ENCODE results near the gene PCSK6.
"Not testable (repeated sequence)": the region's sequence is repeated elsewhere in the genome, so short reads cannot be mapped to it uniquely, and the experiment has no call there.

The PCSK6 gene

DNA sequence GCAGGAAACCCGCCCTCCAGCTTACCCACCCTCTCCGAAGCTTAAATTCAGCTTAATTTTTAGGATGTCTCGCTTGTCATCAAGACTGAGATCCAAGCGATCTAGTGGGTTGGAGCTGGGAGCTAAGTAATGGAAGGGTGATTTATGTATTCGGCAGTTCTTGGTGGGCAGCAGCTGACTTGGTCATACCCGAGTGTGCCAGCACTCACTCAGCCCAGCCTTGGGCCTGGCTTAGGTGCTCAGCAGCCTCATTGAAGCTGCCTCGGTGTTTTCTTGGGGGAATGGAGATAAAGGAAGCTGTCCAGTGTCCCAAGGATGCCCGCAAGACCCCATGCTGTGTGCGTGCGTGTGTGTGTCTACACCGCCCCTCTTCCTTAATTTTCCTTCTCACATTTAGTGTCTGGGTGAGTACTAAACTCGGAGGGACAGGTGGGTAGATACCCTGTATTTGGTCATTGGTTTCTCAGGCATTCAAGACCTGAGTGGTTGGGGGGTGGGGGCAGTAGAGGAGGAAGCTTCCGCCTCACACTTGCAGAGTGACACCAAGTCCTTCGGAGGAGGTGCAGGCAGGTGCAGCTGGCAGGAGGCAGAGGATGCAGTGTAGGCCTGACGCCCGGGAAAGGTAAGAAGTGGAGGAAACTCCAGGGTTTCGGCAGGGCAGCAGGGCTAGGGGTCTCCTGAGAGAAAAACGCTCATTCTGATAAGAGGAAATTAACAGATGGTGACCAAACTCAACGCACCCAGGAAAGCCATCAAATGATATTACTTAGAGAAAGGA, 92.8 kb downstream of the PCSK6 start:
- DNase-seq, result no peak

- DNase-seq, result no peak
Measured at GRCh38 chr15:101394654-101395053, 94.9 kb downstream of the PCSK6 start.

- no peak for DNase-seq
Measured at GRCh38 chr15:101394056-101394630, 95.4 kb downstream of the PCSK6 start.

GRCh38 chr15:101393172-101393571, 96.3 kb downstream of the PCSK6 start:
- DNase-seq, result no peak

DNA sequence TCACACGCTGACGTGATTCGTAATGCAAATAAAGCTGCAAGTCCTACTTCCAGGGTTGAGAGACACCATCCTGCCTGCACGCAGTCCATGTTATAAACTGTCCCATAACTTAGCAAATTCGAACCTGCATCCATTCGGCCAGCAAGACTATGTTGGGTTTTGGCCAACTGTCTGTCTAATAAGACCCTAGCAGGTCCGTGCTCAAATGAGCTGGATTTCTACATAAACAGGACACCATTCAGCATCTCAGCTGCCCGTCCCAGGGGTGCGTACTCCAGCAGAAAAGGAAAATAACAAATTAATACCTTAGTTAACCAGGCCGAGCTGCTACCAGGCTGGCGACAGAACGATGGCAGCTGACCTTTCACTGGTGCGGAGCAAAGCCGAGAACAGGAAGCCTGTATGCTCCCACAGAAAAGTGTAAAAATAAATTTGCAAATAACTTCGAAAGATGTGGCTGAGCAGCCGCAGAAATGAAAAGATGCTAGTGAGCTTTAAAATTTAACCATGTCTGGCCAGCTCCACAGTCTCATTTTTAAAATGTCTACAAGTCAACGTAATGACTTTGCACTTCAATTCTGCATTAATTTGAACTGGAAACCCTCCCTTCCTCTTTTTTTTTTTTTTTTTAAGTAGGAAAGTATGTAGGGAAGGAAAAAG, 97.4 kb downstream of the PCSK6 start:
- no peak for DNase-seq

DNA sequence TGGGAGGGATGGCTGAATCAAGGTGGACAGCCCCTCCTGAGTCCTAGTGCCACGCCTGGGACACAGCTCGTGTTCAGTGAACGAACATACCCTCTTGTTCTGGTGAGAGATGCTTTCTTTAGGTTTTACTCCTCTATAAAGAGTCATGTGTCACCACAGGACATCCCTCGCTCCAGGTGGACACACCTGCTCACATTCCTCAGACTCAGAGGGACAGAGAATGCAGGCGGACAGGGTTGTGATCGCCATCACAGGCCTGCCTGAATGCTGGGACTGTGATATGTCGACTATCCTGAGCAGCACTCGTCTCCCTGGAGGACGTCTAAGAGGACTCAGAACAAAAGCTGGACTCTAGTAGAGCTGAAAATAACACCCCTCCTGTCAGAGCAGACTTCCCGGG, 98.1 kb downstream of the PCSK6 start:
- DNase-seq, result no peak

DNA sequence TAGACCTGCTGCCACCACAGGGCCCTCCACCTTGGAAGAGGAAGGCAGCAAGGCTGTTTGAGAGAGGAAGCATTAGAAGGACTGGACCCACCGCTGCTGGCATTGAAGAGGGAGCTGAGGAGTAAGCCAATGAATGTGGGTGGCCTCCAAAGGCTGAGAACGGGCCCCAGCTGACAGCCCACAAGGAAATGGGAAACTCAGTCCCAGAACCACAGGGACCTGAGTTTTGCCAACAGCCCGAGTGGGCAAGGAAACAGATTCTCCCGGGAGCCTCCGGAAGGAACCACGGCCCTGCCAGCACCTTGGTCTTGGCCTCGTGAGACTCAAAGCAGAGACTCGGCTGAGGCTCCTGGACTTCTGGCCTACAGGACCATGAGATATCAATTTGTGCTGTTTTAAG, 99.0 kb downstream of the PCSK6 start:
- no peak for DNase-seq

GRCh38 chr15:101390060-101390459, 99.4 kb downstream of the PCSK6 start:
- no peak for DNase-seq

DNA sequence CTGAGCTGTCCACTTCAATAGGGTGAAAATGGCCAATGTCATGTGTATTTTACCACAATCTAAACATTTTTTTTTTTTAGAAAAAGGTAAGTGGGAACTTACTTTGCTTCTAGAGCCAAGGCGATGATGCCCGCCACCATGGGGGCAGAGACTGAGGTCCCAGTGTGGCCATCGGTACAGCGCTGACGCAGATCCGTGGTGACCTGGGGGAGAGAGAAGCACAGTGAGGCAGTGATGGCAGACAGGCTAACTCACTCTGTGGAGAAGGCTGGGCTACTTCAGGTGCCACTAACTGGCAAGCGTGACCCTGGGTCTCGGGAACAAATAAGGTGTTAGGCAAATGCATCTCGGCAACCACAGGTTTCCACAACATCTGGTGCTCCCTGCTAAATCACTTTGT, 100.1 kb downstream of the PCSK6 start:
- no peak for DNase-seq

DNA sequence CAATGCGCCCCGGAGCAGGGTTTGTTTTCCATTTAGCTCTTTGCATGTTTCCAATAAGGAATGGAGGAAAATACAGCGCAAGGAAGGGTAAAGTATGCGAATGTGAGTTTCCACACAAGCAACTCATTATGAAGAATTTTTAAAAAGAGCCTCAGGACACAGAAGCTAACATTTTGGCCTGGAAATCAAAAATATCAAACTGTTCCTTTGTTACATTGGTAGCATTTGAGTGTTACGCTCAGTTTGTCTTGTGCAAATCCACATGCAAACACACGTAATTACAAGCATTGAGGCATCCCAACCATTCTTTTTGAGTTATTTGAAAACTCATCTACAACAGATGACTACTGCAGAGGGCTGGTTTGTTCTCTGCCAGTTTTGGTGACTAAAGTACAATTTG, 101.5 kb downstream of the PCSK6 start:
- DNase-seq, result no peak

GRCh38 chr15:101387574-101387973, 101.9 kb downstream of the PCSK6 start:
- DNase-seq, result no peak

GRCh38 chr15:101386967-101387366, 102.5 kb downstream of the PCSK6 start:
- no peak for DNase-seq

GRCh38 chr15:101386006-101386405, 103.5 kb downstream of the PCSK6 start:
- DNase-seq, result no peak

GRCh38 chr15:101384276-101384675, 105.2 kb downstream of the PCSK6 start:
- DNase-seq, result no peak

- no peak for DNase-seq
Measured at GRCh38 chr15:101382544-101382943, 107.0 kb downstream of the PCSK6 start.

- DNase-seq, result no peak
Measured at GRCh38 chr15:101381671-101382212, 107.8 kb downstream of the PCSK6 start.

DNA sequence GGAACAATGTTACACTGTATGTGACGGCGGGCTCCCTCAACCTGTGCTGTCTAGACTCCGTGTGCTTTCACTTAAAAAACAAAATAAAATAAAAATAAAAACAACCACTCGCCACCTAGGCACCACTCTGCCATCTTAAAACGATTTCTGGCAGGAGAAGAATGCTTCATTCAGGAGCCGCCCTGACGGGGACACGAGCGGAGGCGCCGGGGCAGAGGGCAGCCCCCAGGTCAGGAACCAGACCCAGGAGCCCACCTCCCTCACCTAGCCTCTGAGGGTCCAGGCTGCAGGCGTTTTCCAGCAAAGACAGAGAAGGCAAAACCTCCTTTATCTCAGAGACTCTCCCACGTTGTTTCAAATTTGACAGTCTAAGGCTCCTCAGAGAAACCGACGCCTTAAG, 109.4 kb downstream of the PCSK6 start:
- DNase-seq, result no peak

GRCh38 chr15:101379647-101380046, 109.9 kb downstream of the PCSK6 start:
- DNase-seq, result no peak

- no peak for DNase-seq
Measured at GRCh38 chr15:101378879-101379278, 110.6 kb downstream of the PCSK6 start.

DNA sequence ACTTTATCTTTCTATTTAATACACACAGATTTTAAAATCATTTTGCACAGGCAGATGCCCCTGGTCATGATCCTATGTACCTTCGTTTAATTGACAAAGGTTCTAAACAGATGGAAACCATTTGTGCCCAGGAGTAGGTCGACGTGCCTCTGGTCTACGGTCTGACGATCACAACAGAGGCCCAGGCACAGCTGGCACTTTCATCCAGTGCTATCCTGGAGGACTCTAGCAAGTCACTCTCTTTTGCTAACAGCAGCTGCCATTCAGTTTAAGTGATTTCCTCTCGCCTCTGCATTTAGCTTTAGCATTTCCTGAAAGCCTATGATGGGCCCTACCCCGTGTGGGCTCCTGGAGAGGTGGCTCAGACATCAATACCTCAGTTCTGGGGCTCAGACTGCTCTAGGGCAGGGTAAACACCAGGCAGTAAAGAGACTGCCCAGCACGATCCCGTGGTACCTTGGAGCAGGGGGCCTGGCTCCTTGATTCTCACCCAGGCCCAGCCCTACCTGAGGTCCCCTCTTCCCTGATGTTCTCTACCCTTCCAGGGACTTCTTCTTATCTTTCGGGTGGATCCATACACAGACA, 111.2 kb downstream of the PCSK6 start:
- DNase-seq, result no peak

DNA sequence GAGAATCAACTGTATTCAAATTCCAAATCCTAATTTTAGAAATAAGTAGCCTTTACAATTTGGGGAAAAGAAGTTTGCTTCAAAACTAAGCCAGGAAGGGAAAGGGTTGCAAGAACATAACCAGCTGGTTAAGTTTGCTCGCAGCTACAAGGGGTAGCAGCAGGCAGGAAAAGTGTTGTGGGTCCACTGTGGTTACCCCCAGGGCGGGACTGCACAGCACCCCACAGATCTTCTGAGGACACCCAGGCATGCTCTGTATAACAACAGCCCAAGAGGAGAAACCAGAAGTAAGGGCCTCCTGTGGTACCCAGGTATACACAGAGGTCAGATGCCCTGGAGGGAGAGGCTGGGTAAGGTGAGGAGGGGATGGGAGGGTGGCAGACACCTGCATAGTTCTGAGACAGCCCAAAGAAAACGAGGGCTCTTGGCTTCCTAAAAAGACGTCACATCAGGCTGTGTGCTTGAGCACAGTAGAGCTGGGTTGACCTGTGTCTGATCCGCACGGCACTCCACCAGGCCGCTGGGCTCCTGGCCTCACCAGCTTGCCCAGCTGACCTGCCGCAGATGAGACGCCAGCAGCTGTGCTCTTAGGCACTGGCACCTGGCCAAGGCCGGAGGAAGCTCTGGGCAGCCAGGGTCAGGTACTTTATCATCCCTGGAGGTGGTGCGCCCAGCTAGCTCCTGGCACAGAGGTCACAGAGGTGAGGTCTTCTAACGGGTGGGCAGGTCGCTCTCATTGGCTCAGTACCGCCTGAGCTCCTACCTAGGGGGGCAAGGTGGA, 112.7 kb downstream of the PCSK6 start:
- DNase-seq, result no peak

- DNase-seq, result not testable (repeated sequence)
Measured at GRCh38 chr15:101375006-101375405, 114.5 kb downstream of the PCSK6 start.

- DNase-seq, result no peak
Measured at GRCh38 chr15:101374326-101374725, 115.2 kb downstream of the PCSK6 start.

Measured in fibroblast of skin of right quadriceps (primary cell).